Body of pancreas (tissue), 4 donors: ENCODE results near the gene LTB4R2. TPM values are rescaled to one million over a fixed set of nuclear protein-coding genes. Genes with fewer than 3 reads are reported as not detected.

Source experiments
- ATAC-seq: fragments of 150-250 bp; one replicate; pipeline ENCODE4 v1.9.1; 2016
- DNase-seq, 4 donors: peaks; one replicate each; pipeline ENCODE4 v3.0.0-alpha.2; 2019
- H3K27ac ChIP-seq, 4 donors: fragments of 200-600 bp; sonication (generic); 1 replicate in 3 of 4; 2 replicates in 1 of 4; pipeline versions ENCODE4 v1.5.1 to v1.6.1; 2016 to 2019; ENCODE audit warnings: mild to moderate bottlenecking in 1 of 4, mixed read lengths in 1 of 4, moderate library complexity in 1 of 4
- H3K27me3 ChIP-seq, 2 donors: fragments of 200-600 bp; sonication (generic); one replicate each; pipeline ENCODE4 v1.6.0; 2016; ENCODE audit warnings: mild to moderate bottlenecking in 1 of 2
- H3K36me3 ChIP-seq, 2 donors: fragments of 200-600 bp; sonication (generic); replicated peaks in 1 of 2; 2 replicates each; pipeline ENCODE4 v1.5.1; 2016; ENCODE audit warnings: low read depth in 2 of 2; ENCODE audit not compliant: insufficient read depth in 1 of 2
- H3K4me1 ChIP-seq: fragments of 200-600 bp; sonication (generic); one replicate; pipeline ENCODE4 v1.6.0; 2016
- H3K4me3 ChIP-seq, 2 donors: fragments of 200-600 bp; sonication (generic); 1 replicate in 1 of 2; 2 replicates in 1 of 2; pipeline ENCODE4 v1.5.1; 2016 to 2019
- H3K9me3 ChIP-seq, 3 donors: fragments of 200-600 bp; sonication (generic); 1 replicate in 2 of 3; 2 replicates in 1 of 3; pipeline ENCODE4 v1.5.1; 2016
- POLR2A ChIP-seq, 3 donors: fragments of 450-650 bp; IDR thresholded peaks; one replicate each; pipeline ENCODE4 v1.6.1; 2016; ENCODE audit warnings: antibody characterized with exemption in 3 of 3, mild to moderate bottlenecking in 2 of 3
- WGBS, 2 donors: methylation state at CpG; one replicate each; pipeline ENCODE4 v1.1.5; 2017; 5-methylcytosine and 5-hydroxymethylcytosine counted together
- intact Hi-C: fragments of 100-400 bp; cut with DNase I; formaldehyde crosslinking; loops from one replicate; pipeline ENCODE4 v1.15.1; 2023
- total RNA-seq, 2 donors: library from RNA; depleted of rRNA; stranded (reverse); fragments of >200 nt; gene quantifications; one replicate each; pipeline ENCODE4 v1.1.0, GENCODE V29; 2016
- TF ChIP-seq, protein P1 (sequence below), 7 experiments: fragments of 450-650 bp in 4 of 7; fragments of 200-600 bp in 3 of 7; sonication (generic) in 3 of 7; IDR thresholded peaks; one replicate each; pipeline ENCODE4 v1.5.1; 2016 to 2019; ENCODE audit warnings: antibody characterized with exemption in 7 of 7

LTB4R2 gene
- total RNA-seq, 2 donors from 2014 or later = 10.9 to 31.3 TPM

DNA sequence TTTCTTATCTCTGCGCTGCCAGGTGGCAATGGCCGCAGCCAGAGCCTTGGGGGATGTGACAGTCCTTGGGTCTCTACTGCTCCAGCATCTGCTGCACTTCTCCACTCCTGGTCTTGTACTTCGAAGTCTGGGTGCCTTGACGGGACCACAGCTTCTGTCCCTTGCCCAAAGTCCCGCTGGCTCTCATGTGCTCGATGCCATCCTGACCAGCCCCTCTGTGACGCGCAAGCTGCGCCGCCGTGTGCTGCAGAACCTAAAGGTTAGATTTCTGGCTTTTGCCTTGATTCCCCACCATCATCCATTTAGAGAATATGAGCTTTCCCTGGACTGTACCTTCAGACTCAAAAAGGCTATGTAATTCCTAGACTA lies 5.9 kb upstream of the LTB4R2 start:
- Histone ChIP-seq H3K4me3 (no peak overlapping the region), H3K4me1 (peaks cover 51% of the 10 kb centered on the region), H3K27ac (no peak overlapping the region), H3K27me3 (no peaks in the 10 kb centered on the region), H3K36me3 (peaks cover 6 to 35% of the 10 kb centered on the region in 2 donors), H3K9me3 (no peaks in the 10 kb centered on the region)
- TF ChIP-seq, protein P1, sequence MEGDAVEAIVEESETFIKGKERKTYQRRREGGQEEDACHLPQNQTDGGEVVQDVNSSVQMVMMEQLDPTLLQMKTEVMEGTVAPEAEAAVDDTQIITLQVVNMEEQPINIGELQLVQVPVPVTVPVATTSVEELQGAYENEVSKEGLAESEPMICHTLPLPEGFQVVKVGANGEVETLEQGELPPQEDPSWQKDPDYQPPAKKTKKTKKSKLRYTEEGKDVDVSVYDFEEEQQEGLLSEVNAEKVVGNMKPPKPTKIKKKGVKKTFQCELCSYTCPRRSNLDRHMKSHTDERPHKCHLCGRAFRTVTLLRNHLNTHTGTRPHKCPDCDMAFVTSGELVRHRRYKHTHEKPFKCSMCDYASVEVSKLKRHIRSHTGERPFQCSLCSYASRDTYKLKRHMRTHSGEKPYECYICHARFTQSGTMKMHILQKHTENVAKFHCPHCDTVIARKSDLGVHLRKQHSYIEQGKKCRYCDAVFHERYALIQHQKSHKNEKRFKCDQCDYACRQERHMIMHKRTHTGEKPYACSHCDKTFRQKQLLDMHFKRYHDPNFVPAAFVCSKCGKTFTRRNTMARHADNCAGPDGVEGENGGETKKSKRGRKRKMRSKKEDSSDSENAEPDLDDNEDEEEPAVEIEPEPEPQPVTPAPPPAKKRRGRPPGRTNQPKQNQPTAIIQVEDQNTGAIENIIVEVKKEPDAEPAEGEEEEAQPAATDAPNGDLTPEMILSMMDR (IDR thresholded peaks at IDR 0.05) = no peak
- TF ChIP-seq POLR2A (IDR thresholded peaks at IDR 0.05) = no peak
- intact Hi-C loops = no loop called here
- DNase-seq (no peak), ATAC-seq (no peak)
- WGBS, 2 donors = 91 to 94% methylated on average over 8 to 11 of the region's 11 CpGs

- WGBS, 2 donors = 74 to 75% methylated on average over 10 to 11 of the region's 11 CpGs
- intact Hi-C loops = no loop called here
- Histone ChIP-seq H3K9me3 (no peaks in the 10 kb centered on the region), H3K27ac (peak overlapping the region; percentile 77 to 92 (median 82)), H3K27me3 (no peaks in the 10 kb centered on the region), H3K36me3 (peaks cover 6 to 32% of the 10 kb centered on the region in 2 donors), H3K4me1 (peaks cover 62% of the 10 kb centered on the region), H3K4me3 (no peak overlapping the region)
- TF ChIP-seq, protein P1 (IDR thresholded peaks at IDR 0.05) = no peak
- no peak for TF ChIP-seq POLR2A (IDR thresholded peaks at IDR 0.05)
- ATAC-seq = no peak
- DNase-seq = peak in 1 of 4 donors; percentile 50
Measured at GRCh38 chr14:24307156-24307574, 2.8 kb upstream of the LTB4R2 start.

GRCh38 chr14:24307575-24308341 lies 2.2 kb upstream of the LTB4R2 start, which contains the start of gene CIDEB:
TSS of gene CIDEB (minus strand) at chr14:24307977. CDS start at chr14:24307858, 119 bp downstream.
- DNase-seq (peak; percentile 85 to 92 (median 90)), ATAC-seq (peak; percentile 72)
- peak; percentile 41 to 55 (median 54) for TF ChIP-seq POLR2A (IDR thresholded peaks at IDR 0.05)
- TF ChIP-seq, protein P1 (IDR thresholded peaks at IDR 0.05) = peak; percentile 83 to 97 (median 93)
- no peaks in the 10 kb centered on the region for H3K9me3 ChIP-seq
- WGBS, 2 donors = 27 to 29% methylated on average over 6 of the region's 6 CpGs
- H3K27me3 ChIP-seq = no peaks in the 10 kb centered on the region
- peaks cover 6 to 26% of the 10 kb centered on the region in 2 donors for H3K36me3 ChIP-seq
- intact Hi-C loops = no loop called here
- no peak within 1 kb of the TSS for H3K4me3 ChIP-seq
- peaks cover 62% of the 10 kb centered on the region for H3K4me1 ChIP-seq
- peak within 1 kb of the TSS; percentile 77 to 92 (median 82) for H3K27ac ChIP-seq

- TF ChIP-seq, protein P1 (IDR thresholded peaks at IDR 0.05) = no peak
- TF ChIP-seq POLR2A (IDR thresholded peaks at IDR 0.05) = no peak
- 69 to 74% methylated on average over 7 of the region's 7 CpGs for WGBS, 2 donors
- intact Hi-C loops = no loop called here
- Histone ChIP-seq H3K4me3 (no peak overlapping the region), H3K9me3 (no peaks in the 10 kb centered on the region), H3K27me3 (no peaks in the 10 kb centered on the region), H3K36me3 (peaks cover 6 to 21% of the 10 kb centered on the region in 2 donors), H3K27ac (peak overlapping the region; percentile 77 to 92 (median 82)), H3K4me1 (peaks cover 62% of the 10 kb centered on the region)
- DNase-seq (no peak), ATAC-seq (no peak)
Measured at GRCh38 chr14:24308342-24309124, 1.4 kb upstream of the LTB4R2 start.
